HepG2 (cell line): Measurements from ENCODE around the gene CLIC1. TPM values are rescaled to one million over a fixed set of nuclear protein-coding genes. Genes with fewer than 3 reads are reported as not detected.

Experiments used
- ATF2 ChIP-seq: sonication (generic); formaldehyde crosslinking; IDR thresholded peaks from 2 replicates; pipeline ENCODE4 v1.4.0; 2020; ENCODE audit warnings: missing genetic modification reagents
- BRD4 ChIP-seq: sonication (generic); formaldehyde crosslinking; IDR thresholded peaks from 2 replicates; pipeline ENCODE4 v1.4.0; 2020; ENCODE audit warnings: missing genetic modification reagents
- DNMT1 ChIP-seq: sonication (generic); formaldehyde crosslinking; IDR thresholded peaks from 2 replicates; pipeline ENCODE4 v1.5.1; 2020; ENCODE audit warnings: mild to moderate bottlenecking, missing genetic modification reagents
- JUND ChIP-seq: sonication (generic); formaldehyde crosslinking; IDR thresholded peaks from 2 replicates; pipeline ENCODE4 v1.8.0; 2022; ENCODE audit warnings: mild to moderate bottlenecking, missing genetic modification reagents
- NCOA2 ChIP-seq: sonication (generic); formaldehyde crosslinking; IDR thresholded peaks from 2 replicates; pipeline ENCODE4 v1.8.0; 2022; ENCODE audit warnings: inconsistent platforms
- NFAT5 ChIP-seq: sonication (generic); formaldehyde crosslinking; IDR thresholded peaks from 2 replicates; pipeline ENCODE4 v1.4.0; 2020; ENCODE audit warnings: missing genetic modification reagents
- NFE2L1 ChIP-seq: sonication (generic); formaldehyde crosslinking; IDR thresholded peaks from 2 replicates; pipeline ENCODE4 v1.4.0; 2020; ENCODE audit warnings: missing genetic modification reagents, mild to moderate bottlenecking, borderline replicate concordance
- PAX8 ChIP-seq: sonication (generic); formaldehyde crosslinking; IDR thresholded peaks from 2 replicates; pipeline ENCODE4 v1.8.0; 2022; ENCODE audit warnings: mild to moderate bottlenecking, missing genetic modification reagents, borderline replicate concordance
- RBM22 ChIP-seq: fragments of 200-400 bp; formaldehyde crosslinking; optimal IDR thresholded peaks from 2 replicates; pipeline ENCODE3; 2017; ENCODE audit warnings: mild to moderate bottlenecking, low read length, moderate library complexity
- SALL2 ChIP-seq: sonication (generic); formaldehyde crosslinking; IDR thresholded peaks from 2 replicates; pipeline ENCODE4 v1.8.1; 2023; ENCODE audit warnings: mild to moderate bottlenecking, missing genetic modification reagents, inconsistent platforms
- SRSF9 ChIP-seq: fragments of 200-400 bp; formaldehyde crosslinking; IDR thresholded peaks from 2 replicates; pipeline ENCODE4 v1.6.1; 2018; ENCODE audit warnings: borderline replicate concordance, mild to moderate bottlenecking, low read depth, low read length; ENCODE audit not compliant: insufficient read depth, poor library complexity, severe bottlenecking
- SUZ12 ChIP-seq: fragments of 150-350 bp; IDR thresholded peaks from 2 replicates; pipeline ENCODE4 v1.6.1; 2014; ENCODE audit warnings: low read depth, low read length
- TFAP4 ChIP-seq: sonication (generic); IDR thresholded peaks from 2 replicates; pipeline ENCODE4 v1.6.1; 2016; ENCODE audit warnings: low read depth, borderline replicate concordance
- ZBTB25 ChIP-seq: IDR thresholded peaks from 2 replicates; pipeline ENCODE4 v1.6.1; 2018; ENCODE audit warnings: missing genetic modification reagents
- ZNF772 ChIP-seq: sonication (generic); formaldehyde crosslinking; IDR thresholded peaks from 2 replicates; pipeline ENCODE4 v1.5.0; 2020; ENCODE audit warnings: mild to moderate bottlenecking, missing genetic modification reagents
- ZNF839 ChIP-seq: sonication (generic); formaldehyde crosslinking; IDR thresholded peaks from 2 replicates; pipeline ENCODE4 v1.4.0; 2020; ENCODE audit warnings: missing genetic modification reagents, mild to moderate bottlenecking, borderline replicate concordance
- ZNF891 ChIP-seq: sonication (generic); formaldehyde crosslinking; IDR thresholded peaks from 2 replicates; pipeline ENCODE4 v1.5.0; 2020; ENCODE audit warnings: mild to moderate bottlenecking, missing genetic modification reagents
- ZSCAN29 ChIP-seq: sonication (generic); formaldehyde crosslinking; conservative IDR thresholded peaks from 2 replicates; pipeline ENCODE4 v1.4.0; 2020; ENCODE audit warnings: mild to moderate bottlenecking, missing genetic modification reagents
- polyA plus RNA-seq, 8 experiments: library from polyadenylated mRNA; depleted of rRNA in 3 of 8; stranded (reverse) in 7 of 8; unstranded in 1 of 8; fragments of >200 nt; fragmentation: Illumina TruSeq in 4 of 8; extraction: Trizol in 4 of 8; gene quantifications; 2 replicates each; pipeline versions ENCODE4 v1.2.1 to v1.2.3, GENCODE V29; 2011 to 2016; ENCODE audit warnings: low read depth in 4 of 8, missing spikeins in 1 of 8, mixed read lengths in 1 of 8; ENCODE audit not compliant: insufficient read depth in 1 of 8
- total RNA-seq, 5 experiments: library from RNA; depleted of rRNA; stranded (reverse); fragments of >200 nt; fragmentation: Illumina TruSeq; extraction: Trizol; gene quantifications; 2 replicates each; pipeline ENCODE4 v1.2.3, GENCODE V29; 2016; ENCODE audit warnings: low read depth in 1 of 5
- TF ChIP-seq, protein P1 (sequence below): sonication (generic); formaldehyde crosslinking; IDR thresholded peaks from 2 replicates; pipeline ENCODE4 v1.8.1; 2023; ENCODE audit warnings: mild to moderate bottlenecking, missing genetic modification reagents, borderline replicate concordance

The CLIC1 gene
- total and polyA plus RNA-seq, 2 of the 13 experiments (the other 11 are each of a cell fraction or from before 2014, with no cell fraction given): 602 to 891 TPM

DNA sequence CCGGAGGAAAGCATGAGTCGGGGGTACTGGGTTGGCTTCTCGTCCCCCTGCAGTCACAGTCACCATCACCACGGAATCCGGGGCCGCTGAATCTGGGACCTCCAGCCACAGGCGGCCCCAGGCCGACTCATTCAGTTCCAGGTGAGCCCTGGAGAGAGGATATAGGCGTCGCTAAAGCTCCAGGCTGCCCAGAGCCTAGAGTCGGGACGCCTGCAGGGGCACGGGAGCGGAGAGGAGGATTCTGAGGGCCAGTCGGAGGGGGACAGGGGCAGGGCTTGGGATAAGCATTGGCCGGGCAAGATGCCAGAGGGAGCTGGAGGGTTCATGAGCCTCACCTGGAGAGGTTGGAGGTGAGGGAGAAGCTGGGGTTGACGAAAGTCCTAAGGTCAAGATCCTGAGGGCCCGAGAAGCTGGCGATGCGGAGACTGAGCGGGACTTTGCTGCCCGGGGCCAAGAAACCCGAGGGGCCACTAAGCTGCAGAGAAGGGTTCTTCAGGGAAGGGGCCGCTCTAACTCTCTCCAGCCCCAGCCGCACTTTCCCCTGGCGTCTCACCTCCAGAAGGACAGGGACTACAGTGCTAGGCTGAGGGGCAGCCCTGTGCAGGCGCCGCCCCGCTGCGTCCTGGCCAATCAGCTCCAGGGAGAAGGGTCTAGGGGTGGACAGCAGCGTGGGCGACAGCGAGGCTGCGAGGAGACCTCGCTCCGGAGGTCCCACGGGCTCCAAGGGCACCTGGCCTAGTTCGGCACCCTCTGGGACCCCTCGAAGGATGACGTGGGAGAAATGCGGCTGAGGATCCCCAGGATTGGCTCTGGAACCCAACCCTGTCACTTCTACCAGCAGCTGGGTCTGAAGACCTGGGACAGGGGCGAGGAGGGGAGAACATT, 29.8 kb upstream of the CLIC1 start (continued):
- TF ChIP-seq NFAT5 (CRISPR knock-in tag): peak; percentile 76
- TF ChIP-seq ZNF772 (CRISPR knock-in tag): no peak
- no peak for TF ChIP-seq PAX8 (CRISPR knock-in tag)
- TF ChIP-seq BRD4 (CRISPR knock-in tag): 0 out of 2 replicates have a peak, but pooled peaks have one; percentile 63
- TF ChIP-seq SALL2 (CRISPR knock-in tag): peak; percentile 16; the same call in 1 of the 2 replicates
- TF ChIP-seq ZNF839: 0 out of 2 replicates have a peak, but pooled peaks have one; percentile 59
- no peak for TF ChIP-seq ATF2 (CRISPR knock-in tag)
- TF ChIP-seq RBM22: no peak
- TF ChIP-seq ZBTB25 (CRISPR knock-in tag): no peak
- TF ChIP-seq SRSF9: no peak
- TF ChIP-seq JUND (CRISPR knock-in tag): no peak
- no peak for TF ChIP-seq NFE2L1
- no peak for TF ChIP-seq ZNF891 (CRISPR knock-in tag)
- TF ChIP-seq SUZ12: no peak
- TF ChIP-seq ZSCAN29 (CRISPR knock-in tag): no peak
- no peak for TF ChIP-seq DNMT1 (CRISPR knock-in tag)
- TF ChIP-seq, protein P1, sequence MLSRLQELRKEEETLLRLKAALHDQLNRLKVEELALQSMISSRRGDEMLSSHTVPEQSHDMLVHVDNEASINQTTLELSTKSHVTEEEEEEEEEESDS: no peak
- no peak for TF ChIP-seq NCOA2 (CRISPR knock-in tag)
- TF ChIP-seq TFAP4: 0 out of 2 replicates have a peak, but pooled peaks have one; percentile 45
